Astrocyte (in vitro differentiated cells and primary cell): Measurements from ENCODE around the gene DUSP12. TPM values are rescaled to one million over a fixed set of nuclear protein-coding genes. Genes with fewer than 3 reads are reported as not detected.

Experiments used
- DNase-seq: peaks from one replicate; pipeline ENCODE4 v3.0.0-alpha.2; 2010; ENCODE audit warnings: low read depth
- FAIRE-seq: peaks from 2 replicates; lab custom pipeline; 2011; peaks lifted over from hg19 to GRCh38; lab: Jason Lieb, UNC
- H2AFZ ChIP-seq: 2 replicates; pipeline ENCODE4 v1.6.0; 2012; ENCODE audit warnings: low read depth, low read length, inconsistent platforms
- H3K27ac ChIP-seq: 2 replicates; pipeline ENCODE4 v1.5.1; 2011; ENCODE audit warnings: low read depth, low read length, inconsistent platforms
- H3K27me3 ChIP-seq: 2 replicates; pipeline ENCODE4 v1.6.0; 2011; ENCODE audit warnings: low read length, inconsistent platforms; ENCODE audit not compliant: insufficient read depth
- H3K36me3 ChIP-seq: 2 replicates; pipeline ENCODE4 v1.5.1; 2011; ENCODE audit warnings: low read length, inconsistent platforms; ENCODE audit not compliant: insufficient read depth
- H3K4me1 ChIP-seq: 2 replicates; pipeline ENCODE4 v1.5.1; 2011; ENCODE audit warnings: low read length, inconsistent platforms; ENCODE audit not compliant: insufficient read depth
- H3K4me2 ChIP-seq: 2 replicates; pipeline ENCODE4 v1.6.0; 2012; ENCODE audit warnings: low read length, inconsistent platforms
- H3K4me3 ChIP-seq: 2 replicates; pipeline ENCODE4 v1.5.1; 2011; ENCODE audit warnings: low read depth, mild to moderate bottlenecking, low read length, inconsistent platforms; ENCODE audit not compliant: insufficient read depth
- H3K79me2 ChIP-seq: 2 replicates; pipeline ENCODE4 v1.6.0; 2012; ENCODE audit warnings: mild to moderate bottlenecking, low read length, inconsistent platforms; ENCODE audit not compliant: insufficient read depth
- H3K9ac ChIP-seq: 2 replicates; pipeline ENCODE4 v1.6.0; 2012; ENCODE audit warnings: mild to moderate bottlenecking, low read length, inconsistent platforms
- H3K9me3 ChIP-seq: 2 replicates; pipeline ENCODE4 v1.5.1; 2012; ENCODE audit warnings: low read depth, mild to moderate bottlenecking, low read length, inconsistent platforms; ENCODE audit not compliant: insufficient read depth
- H4K20me1 ChIP-seq: 2 replicates; pipeline ENCODE4 v1.6.0; 2012; ENCODE audit warnings: low read length, inconsistent platforms; ENCODE audit not compliant: insufficient read depth
- H3K27ac Mint-ChIP-seq: one replicate; pipeline ENCODE4 v1.8.0; 2021; ENCODE audit warnings: mild to moderate bottlenecking, mixed read lengths; ENCODE audit not compliant: unreplicated experiment
- H3K27me3 Mint-ChIP-seq: one replicate; pipeline ENCODE4 v1.8.0; 2021; ENCODE audit warnings: low read depth, mixed read lengths; ENCODE audit not compliant: unreplicated experiment
- H3K36me3 Mint-ChIP-seq: one replicate; pipeline ENCODE4 v1.8.0; 2021; ENCODE audit warnings: low read depth, mixed read lengths; ENCODE audit not compliant: unreplicated experiment
- H3K4me1 Mint-ChIP-seq: one replicate; pipeline ENCODE4 v1.8.0; 2021; ENCODE audit warnings: low read depth, mixed read lengths; ENCODE audit not compliant: unreplicated experiment
- H3K4me3 Mint-ChIP-seq: one replicate; pipeline ENCODE4 v1.8.0; 2021; ENCODE audit warnings: mild to moderate bottlenecking, moderate library complexity, mixed read lengths; ENCODE audit not compliant: unreplicated experiment
- H3K9me3 Mint-ChIP-seq: one replicate; pipeline ENCODE4 v1.8.0; 2021; ENCODE audit warnings: mild to moderate bottlenecking, mixed read lengths; ENCODE audit not compliant: unreplicated experiment
- EZH2 ChIP-seq: IDR thresholded peaks from 2 replicates; pipeline ENCODE4 v1.6.1; 2012; ENCODE audit warnings: mild to moderate bottlenecking, low read length, inconsistent platforms; ENCODE audit not compliant: insufficient read depth
- total RNA-seq: library from RNA; stranded (reverse); gene quantifications from 2 replicates; pipeline ENCODE4 v1.2.1, GENCODE V29; 2021
- TF ChIP-seq, protein P1 (sequence below): IDR thresholded peaks from 2 replicates; pipeline ENCODE4 v1.5.1; 2011; ENCODE audit warnings: low read depth, mild to moderate bottlenecking, inconsistent platforms, low read length, moderate library complexity; ENCODE audit not compliant: insufficient read depth

DUSP12 gene
- total RNA-seq, 1 donor from 2014 or later = 34.7 TPM

DNA sequence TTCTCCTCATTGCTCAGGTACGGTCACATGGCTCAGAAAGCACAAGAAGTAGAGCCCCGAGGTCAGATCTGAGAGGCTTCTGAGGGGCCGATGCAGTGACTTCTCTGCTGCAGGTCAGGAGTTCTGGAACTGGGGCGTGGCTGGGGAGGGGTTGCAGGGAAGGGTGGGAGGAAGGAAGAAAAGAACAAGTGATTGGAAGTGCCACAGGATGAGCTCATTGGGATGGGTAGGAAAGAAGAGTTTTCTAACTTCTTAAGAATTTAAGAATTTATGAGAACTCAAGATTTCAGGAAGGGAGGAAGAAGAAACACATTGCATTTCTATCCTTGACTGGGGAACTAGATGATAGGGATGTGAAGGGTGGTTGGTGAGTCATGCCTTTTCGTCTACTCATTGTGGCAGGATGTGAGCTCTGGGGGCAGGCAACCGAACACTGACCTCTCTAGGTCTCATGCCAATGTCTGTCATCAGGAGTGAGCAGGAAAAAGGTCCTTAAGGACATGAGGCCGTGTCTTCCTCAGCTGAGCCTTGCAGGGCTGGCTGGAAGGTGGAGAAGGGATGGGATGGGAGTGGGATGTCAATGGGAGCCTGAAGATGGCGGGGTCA, 27.7 kb upstream of the DUSP12 start:
- H4K20me1 ChIP-seq = no peaks in the 10 kb centered on the region
- no peaks in the 10 kb centered on the region for H3K36me3 ChIP-seq
- H3K9ac ChIP-seq = peak overlapping the region; percentile 39
- no peak overlapping the region for H3K4me3 ChIP-seq
- H3K9me3 Mint-ChIP-seq = no peaks in the 10 kb centered on the region
- peak overlapping the region; percentile 62 for H3K27ac ChIP-seq
- peaks cover 21% of the 10 kb centered on the region for H3K4me1 ChIP-seq
- peak overlapping the region; percentile 42 for H3K27ac Mint-ChIP-seq
- H2AFZ ChIP-seq = no peak overlapping the region
- DNase-seq = peak; percentile 86
- FAIRE-seq = no peak
- peak overlapping the region; percentile 65 for H3K4me2 ChIP-seq
- peaks cover 26% of the 10 kb centered on the region for H3K27me3 Mint-ChIP-seq
- H3K36me3 Mint-ChIP-seq = no peaks in the 10 kb centered on the region
- H3K9me3 ChIP-seq = no peaks in the 10 kb centered on the region
- H3K4me1 Mint-ChIP-seq = peaks cover 19% of the 10 kb centered on the region
- TF ChIP-seq, protein P1, sequence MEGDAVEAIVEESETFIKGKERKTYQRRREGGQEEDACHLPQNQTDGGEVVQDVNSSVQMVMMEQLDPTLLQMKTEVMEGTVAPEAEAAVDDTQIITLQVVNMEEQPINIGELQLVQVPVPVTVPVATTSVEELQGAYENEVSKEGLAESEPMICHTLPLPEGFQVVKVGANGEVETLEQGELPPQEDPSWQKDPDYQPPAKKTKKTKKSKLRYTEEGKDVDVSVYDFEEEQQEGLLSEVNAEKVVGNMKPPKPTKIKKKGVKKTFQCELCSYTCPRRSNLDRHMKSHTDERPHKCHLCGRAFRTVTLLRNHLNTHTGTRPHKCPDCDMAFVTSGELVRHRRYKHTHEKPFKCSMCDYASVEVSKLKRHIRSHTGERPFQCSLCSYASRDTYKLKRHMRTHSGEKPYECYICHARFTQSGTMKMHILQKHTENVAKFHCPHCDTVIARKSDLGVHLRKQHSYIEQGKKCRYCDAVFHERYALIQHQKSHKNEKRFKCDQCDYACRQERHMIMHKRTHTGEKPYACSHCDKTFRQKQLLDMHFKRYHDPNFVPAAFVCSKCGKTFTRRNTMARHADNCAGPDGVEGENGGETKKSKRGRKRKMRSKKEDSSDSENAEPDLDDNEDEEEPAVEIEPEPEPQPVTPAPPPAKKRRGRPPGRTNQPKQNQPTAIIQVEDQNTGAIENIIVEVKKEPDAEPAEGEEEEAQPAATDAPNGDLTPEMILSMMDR = no peak
- TF ChIP-seq EZH2 = no peak
- H3K27me3 ChIP-seq = no peaks in the 10 kb centered on the region
- H3K79me2 ChIP-seq = no peaks in the 10 kb centered on the region
- no peak overlapping the region for H3K4me3 Mint-ChIP-seq

DNA sequence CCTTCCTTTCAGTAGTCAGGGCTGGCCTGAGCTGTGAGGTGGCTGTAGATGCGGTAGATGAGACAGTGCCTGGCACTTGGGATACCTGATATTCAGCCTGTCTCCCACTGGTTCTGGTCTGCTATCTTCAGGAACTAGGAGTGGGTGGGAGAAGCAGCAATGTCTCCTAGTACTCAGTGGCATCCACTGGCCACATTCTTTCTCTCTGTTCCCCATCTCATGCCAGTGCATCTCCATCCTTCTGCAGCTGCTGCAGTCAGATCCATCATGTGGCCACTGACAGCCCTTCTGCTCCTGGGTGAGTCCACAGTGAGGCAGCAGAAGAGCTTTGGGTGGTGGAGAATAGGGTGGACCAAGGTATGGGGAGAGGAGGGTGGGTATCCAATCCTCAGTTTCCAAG, 27.2 kb upstream of the DUSP12 start:
- Mint-ChIP-seq H3K27me3 (peaks cover 21% of the 10 kb centered on the region), H3K36me3 (no peaks in the 10 kb centered on the region)

More for the DNA sequence above, 27.2 kb upstream of the DUSP12 start:
- no peaks in the 10 kb centered on the region for H3K79me2 ChIP-seq
- TF ChIP-seq EZH2 = no peak
- TF ChIP-seq, protein P1 = no peak
- peak overlapping the region; percentile 65 for H3K4me2 ChIP-seq
- no peak for FAIRE-seq
- peak overlapping the region; percentile 62 for H3K27ac ChIP-seq
- no peak overlapping the region for H3K9ac ChIP-seq
- no peak overlapping the region for H3K4me3 Mint-ChIP-seq
- no peaks in the 10 kb centered on the region for H3K27me3 ChIP-seq
- DNase-seq = no peak
- no peaks in the 10 kb centered on the region for H3K36me3 ChIP-seq
- H3K9me3 Mint-ChIP-seq = no peaks in the 10 kb centered on the region
- H4K20me1 ChIP-seq = no peaks in the 10 kb centered on the region
- no peak overlapping the region for H2AFZ ChIP-seq
- no peak overlapping the region for H3K27ac Mint-ChIP-seq
- peaks cover 19% of the 10 kb centered on the region for H3K4me1 Mint-ChIP-seq
- peaks cover 24% of the 10 kb centered on the region for H3K4me1 ChIP-seq
- no peak overlapping the region for H3K4me3 ChIP-seq
- H3K9me3 ChIP-seq = no peaks in the 10 kb centered on the region
